HG03108 (cell line): Measurements from ENCODE around the gene FRK.
"Not testable (repeated sequence)": the region's sequence is repeated elsewhere in the genome, so short reads cannot be mapped to it uniquely, and the experiment has no call there.

ENCODE experiments used
- ATAC-seq: cut with Tn5 transposase; IDR thresholded peaks from one replicate; pipeline ENCODE4 v1.9.1; 2021; ENCODE audit warnings: moderate library complexity; ENCODE audit not compliant: unreplicated experiment

Gene FRK

DNA sequence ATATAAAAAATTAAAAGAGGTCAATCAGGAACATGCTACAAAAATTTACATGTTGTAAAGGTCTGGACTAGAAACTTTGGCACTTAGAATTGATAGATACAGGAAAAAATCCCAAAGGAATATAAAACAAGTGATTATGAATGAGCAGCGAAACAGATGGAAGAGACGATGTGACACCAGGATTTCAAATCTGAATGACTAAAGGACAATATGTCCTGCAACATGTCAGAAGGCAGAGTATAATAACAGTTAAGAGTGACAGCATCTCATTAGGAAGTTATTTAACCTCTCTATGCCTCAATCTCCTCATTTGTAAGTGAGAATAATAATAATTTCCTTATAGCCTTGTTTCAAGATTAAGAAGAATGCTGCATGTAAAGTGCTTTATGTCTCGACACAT is 50.3 kb downstream of the FRK start:
- ATAC-seq, result no peak

DNA sequence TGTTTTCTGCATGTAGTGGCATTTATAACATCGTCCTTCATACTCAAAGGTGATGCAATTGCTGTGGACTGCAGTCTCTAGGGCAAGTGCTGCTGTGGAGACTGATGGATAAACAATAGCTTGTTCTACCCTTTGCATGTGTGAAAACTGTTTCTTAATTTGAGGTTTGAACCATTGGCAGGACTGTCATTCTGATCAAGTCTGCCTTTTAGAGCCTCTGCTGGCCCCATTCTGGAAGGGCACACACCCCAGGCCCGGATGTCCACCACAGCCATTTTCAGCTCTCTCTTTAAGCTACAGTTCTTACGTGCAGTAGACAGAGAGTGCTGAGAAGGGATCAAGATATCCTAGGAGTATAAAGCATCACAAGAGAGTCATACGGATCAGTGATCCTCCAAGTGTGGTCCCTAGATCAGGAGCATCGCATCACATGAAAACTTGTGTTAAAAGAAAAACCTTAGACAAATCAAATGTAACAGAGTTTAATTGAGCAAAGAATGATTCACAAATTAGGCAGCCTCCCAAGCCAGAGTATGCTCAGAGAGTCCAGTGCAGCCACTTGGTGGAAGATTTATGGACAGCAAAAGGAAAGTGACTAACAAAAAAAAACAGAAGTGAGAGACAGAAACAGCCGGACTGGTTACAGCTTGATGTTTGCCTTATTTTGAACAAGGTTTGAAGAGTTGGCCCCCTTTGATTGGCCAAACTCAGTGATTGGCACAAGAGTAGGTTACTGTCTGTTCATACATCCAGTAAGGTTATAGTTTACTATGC is 52.0 kb downstream of the FRK start:
- ATAC-seq, result peak; percentile 45

- no peak for ATAC-seq
These were observed 55.6 kb downstream of the FRK start for GRCh38 chr6:116004841-116005815.

DNA sequence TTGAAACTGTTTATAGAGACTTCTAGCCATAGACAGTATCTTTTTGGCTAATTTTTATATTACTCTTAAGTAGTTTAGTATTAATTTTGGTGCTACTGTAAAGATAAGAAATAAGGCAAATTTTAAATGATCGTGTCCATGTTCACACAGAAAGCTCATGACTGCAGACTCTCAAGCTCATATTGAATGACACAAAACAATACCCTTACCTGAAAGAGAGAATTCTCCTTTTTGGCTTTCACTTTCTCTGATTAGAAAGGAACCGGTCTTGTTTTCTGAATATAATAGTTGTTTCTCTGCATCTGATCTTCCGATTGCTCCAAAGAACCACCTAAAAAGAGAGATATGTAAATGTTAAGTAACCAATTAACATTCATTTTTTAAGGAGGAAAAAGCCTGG is 57.0 kb downstream of the FRK start:
- peak; percentile 86 for ATAC-seq

DNA sequence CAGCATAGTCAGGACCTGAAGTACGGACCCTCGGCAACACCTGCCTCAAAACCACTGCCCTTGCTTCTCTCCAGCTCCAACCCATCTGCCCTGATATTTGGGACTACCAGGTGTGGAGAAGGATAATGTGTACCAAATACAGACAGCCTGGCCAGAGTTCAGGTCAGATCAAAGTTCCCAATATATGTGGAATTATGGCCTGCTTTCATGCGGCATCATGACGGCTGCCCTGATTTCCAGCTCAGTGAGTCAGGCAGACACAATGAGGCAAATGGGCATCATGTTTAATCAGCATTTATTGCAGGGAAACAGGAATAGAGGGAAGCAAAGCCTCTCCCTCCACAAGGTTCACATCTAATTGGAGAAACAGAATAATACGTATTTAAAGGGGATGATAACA is 57.9 kb downstream of the FRK start:
- ATAC-seq, result no peak

DNA sequence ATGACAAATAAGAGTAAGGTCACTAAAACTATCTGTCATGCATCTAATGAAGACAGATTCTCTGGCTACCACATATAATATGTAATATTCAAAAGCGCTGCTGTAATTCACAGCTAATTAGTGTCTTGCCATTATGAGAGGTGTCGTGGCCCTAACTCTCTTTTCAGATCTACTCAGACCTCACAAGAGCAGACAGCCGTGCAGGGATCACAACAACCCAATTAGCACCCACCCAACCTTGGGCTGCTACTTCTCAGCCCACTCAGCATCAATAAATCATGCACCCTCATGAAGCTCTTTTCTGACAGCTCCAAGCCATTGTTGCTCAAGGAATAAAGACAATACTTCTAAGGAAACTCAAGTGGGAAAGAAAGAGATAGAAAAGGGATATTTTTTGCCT is 61.5 kb downstream of the FRK start:
- ATAC-seq, result no peak

- no peak for ATAC-seq
These were observed 62.6 kb downstream of the FRK start for GRCh38 chr6:115997990-115998585.

DNA sequence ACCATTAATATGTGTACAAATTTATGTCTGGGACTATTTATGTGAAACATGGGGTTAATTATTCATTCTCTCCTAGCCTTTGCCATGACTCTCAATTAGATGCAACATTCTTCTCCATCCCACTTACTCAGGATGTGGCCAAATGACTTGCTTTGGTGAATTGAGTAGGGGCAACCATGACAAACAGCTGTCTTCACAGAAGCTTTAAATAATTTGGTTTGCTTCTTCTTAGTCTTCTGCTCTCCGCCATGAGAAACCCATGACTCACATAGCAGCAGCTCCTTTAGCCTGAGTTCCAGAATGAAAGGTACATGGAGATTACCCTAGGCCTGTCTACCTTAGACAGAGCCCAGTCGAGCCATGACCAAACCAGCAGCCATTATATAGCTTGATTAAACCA is 74.7 kb downstream of the FRK start:
- ATAC-seq, result no peak

- ATAC-seq, result no peak
These were observed 75.9 kb downstream of the FRK start for GRCh38 chr6:115984809-115985208.

- no peak for ATAC-seq
These were observed 76.7 kb downstream of the FRK start for GRCh38 chr6:115983998-115984397.

DNA sequence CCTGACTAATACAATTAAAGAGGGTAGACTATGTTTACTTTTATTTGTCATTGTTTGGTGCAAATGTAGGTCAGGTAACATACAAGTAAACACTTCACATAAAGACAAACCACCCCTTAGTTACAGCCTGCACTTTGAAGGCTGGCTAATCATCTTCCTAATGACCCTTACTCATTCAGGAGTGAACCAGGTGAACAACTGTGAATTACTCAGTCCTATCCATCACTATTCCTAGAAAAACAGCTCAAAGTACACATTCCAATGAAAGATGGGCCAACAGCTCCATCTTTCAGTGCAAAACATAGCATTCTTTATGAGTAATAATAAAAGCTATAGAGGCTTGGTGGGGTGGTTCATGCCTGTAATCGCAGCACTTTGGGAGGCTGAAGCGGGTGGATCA is 78.2 kb downstream of the FRK start:
- no peak for ATAC-seq

DNA sequence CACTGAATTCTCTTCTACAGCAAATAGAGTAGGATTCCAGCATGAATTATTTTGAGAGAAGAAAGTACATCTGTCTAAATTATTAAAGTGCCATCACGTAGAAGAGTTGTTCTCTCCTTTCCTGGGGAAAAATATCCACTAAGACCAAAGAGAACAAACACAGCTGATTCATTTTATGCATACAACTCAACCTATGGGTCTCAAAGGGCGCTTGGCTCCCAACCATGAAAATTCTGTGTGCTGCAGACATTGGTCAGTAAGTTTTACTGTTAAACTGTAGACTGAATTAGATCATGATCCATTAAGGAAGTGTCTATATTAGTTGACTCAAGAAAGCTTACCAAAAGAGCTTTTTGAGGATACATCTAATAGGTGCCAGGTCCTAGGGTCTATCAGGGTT is 83.5 kb downstream of the FRK start:
- ATAC-seq, result no peak

- no peak for ATAC-seq
These were observed 84.3 kb downstream of the FRK start for GRCh38 chr6:115976321-115976870.

DNA sequence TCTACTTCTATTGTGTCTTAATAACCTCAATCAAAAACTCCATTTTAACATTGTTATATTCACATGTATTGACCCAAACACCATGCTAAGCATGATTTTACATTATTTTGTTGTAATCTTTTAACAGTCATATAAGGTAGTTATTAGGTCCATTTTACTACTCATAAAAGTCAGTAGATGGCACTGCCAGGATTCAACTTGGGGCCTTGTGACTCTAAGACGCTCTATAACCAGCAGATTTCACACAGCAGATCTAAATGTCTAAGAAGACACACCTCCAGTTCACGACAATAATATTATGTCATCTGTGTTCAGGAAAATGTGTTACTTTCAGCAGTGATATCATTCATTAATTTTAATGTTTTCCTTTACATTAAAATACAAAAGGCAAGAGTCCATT is 88.0 kb downstream of the FRK start:
- ATAC-seq, result no peak

GRCh38 chr6:115971785-115972184 is 88.9 kb downstream of the FRK start:
- ATAC-seq, result no peak

GRCh38 chr6:115969930-115970273 is 90.8 kb downstream of the FRK start:
- ATAC-seq, result no peak

- no peak for ATAC-seq
These were observed 91.3 kb downstream of the FRK start for GRCh38 chr6:115969207-115969929.

DNA sequence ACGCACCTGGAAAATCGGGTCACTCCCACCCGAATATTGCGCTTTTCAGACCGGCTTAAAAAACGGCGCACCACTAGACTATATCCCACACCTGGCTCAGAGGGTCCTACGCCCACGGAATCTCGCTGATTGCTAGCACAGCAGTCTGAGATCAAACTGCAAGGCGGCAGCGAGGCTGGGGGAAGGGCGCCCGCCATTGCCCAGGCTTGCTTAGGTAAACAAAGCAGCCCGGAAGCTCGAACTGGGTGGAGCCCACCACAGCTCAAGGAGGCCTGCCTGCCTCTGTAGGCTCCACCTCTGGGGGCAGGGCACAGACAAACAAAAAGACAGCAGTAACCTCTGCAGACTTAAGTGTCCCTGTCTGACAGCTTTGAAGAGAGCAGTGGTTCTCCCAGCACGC is 100.4 kb downstream of the FRK start:
- not testable (repeated sequence) for ATAC-seq

DNA sequence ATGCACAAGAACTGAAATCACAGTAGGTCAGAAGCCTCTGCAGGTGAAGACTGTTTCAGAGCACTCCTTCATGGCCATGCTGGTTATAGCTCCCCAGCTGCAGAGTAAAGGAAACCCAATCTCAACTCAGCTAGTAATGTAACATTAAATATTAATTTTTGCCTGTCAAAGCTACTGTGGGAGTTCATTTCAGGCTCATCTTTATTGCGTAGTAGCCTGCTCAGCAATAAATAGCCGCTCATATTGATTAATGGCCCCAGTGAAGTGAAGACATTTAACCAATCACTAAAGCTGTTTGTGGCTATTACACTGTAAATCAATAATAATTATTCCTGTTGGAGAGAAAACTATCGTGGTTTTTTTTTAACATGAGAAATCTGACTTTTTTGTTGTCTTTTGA is 101.7 kb downstream of the FRK start:
- no peak for ATAC-seq

- ATAC-seq, result no peak
These were observed 106.0 kb downstream of the FRK start for GRCh38 chr6:115954740-115955139.

GRCh38 chr6:115948751-115949150 is 111.9 kb downstream of the FRK start:
- ATAC-seq, result no peak
